K562 (cell line): ENCODE data around the gene ANKRD23. TPM values are rescaled to one million over a fixed set of nuclear protein-coding genes. Genes with fewer than 3 reads are reported as not detected.

Experiments used
- ATAC-seq: fragments of 200-7000 bp; cut with Tn5 transposase; 3 replicates; pipeline ENCODE4 v1.9.1; 2020; ENCODE audit warnings: moderate library complexity
- BruUV-seq: library from RNA; stranded (reverse); fragments of 400-500 nt; replicated peaks from 2 replicates; lab custom pipeline; 2021; lab: Mats Ljungman, UMichigan
- CTCF ChIA-PET: fragments of 300-600 bp; formaldehyde crosslinking; extraction: SDS; loops from one replicate; lab custom pipeline; 2021; ENCODE audit warnings: low intra/inter-chr PET ratio; lab: Yijun Ruan, JAX
- POLR2A ChIA-PET: fragments of 300-600, 350-650 bp; sonication (Branson Sonifier 250); formaldehyde crosslinking; extraction: SDS; loops from one replicate; lab custom pipeline; 2021; ENCODE audit warnings: antibody characterized with exemption, inconsistent platforms; lab: Yijun Ruan, JAX
- DNase-seq, 4 experiments: peaks; one replicate each; pipeline versions ENCODE4 v3.0.0 to v3.0.0-alpha.2; 2011 to 2018; ENCODE audit warnings: low spot score in 3 of 4, mixed read lengths in 3 of 4; ENCODE audit errors: extremely low read depth in 1 of 4
- FAIRE-seq: peaks from 2 replicates; lab custom pipeline; 2011; peaks lifted over from hg19 to GRCh38; lab: Jason Lieb, UNC
- H2AFZ ChIP-seq: 2 replicates; pipeline ENCODE4 v1.6.0; 2011; ENCODE audit warnings: low read depth, low read length, control low read depth, inconsistent platforms
- H3K27ac ChIP-seq: fragments of 200-600 bp; 3 replicates; pipeline ENCODE4 v1.8.0; 2011; ENCODE audit warnings: low read depth, mild to moderate bottlenecking, control low read depth, inconsistent platforms, low read length, moderate library complexity, mixed read lengths; ENCODE audit errors: extremely low read depth
- H3K27me3 ChIP-seq, 2 experiments: fragments of 300-600 bp in 1 of 2; 2 replicates in 1 of 2; 3 replicates in 1 of 2; pipeline versions ENCODE4 v1.6.0 to v1.8.0; 2011; ENCODE audit warnings: inconsistent platforms in 2 of 2, low read length in 2 of 2, mild to moderate bottlenecking in 1 of 2, mixed read lengths in 1 of 2, moderate library complexity in 1 of 2; ENCODE audit not compliant: control insufficient read depth in 2 of 2, insufficient read depth in 2 of 2
- H3K36me3 ChIP-seq: fragments of 300-600 bp; 3 replicates; pipeline ENCODE4 v1.8.0; 2011; ENCODE audit warnings: mild to moderate bottlenecking, low read length, inconsistent platforms; ENCODE audit not compliant: control insufficient read depth, insufficient read depth
- H3K4me1 ChIP-seq, 2 experiments: fragments of 200-600 bp in 1 of 2; replicated peaks in 1 of 2; 2 replicates in 1 of 2; 3 replicates in 1 of 2; pipeline versions ENCODE4 v1.5.1 to v1.8.0; 2011; ENCODE audit warnings: inconsistent platforms in 2 of 2, low read length in 2 of 2, mild to moderate bottlenecking in 1 of 2, mixed read lengths in 1 of 2, moderate library complexity in 1 of 2; ENCODE audit not compliant: control insufficient read depth in 2 of 2, insufficient read depth in 2 of 2
- H3K4me2 ChIP-seq: 2 replicates; pipeline ENCODE4 v1.6.1; 2011; ENCODE audit warnings: low read length, control low read depth, inconsistent platforms, mixed read lengths; ENCODE audit not compliant: insufficient read depth
- H3K4me3 ChIP-seq: fragments of 200-600 bp; sonication (generic), shearing (Covaris generic); 2 replicates; pipeline ENCODE4 v1.5.1; 2016; ENCODE audit warnings: control low read depth, inconsistent platforms
- H3K79me2 ChIP-seq: fragments of 200-600 bp; 3 replicates; pipeline ENCODE4 v1.8.0; 2011; ENCODE audit warnings: low read length, inconsistent platforms; ENCODE audit not compliant: control insufficient read depth, insufficient read depth
- H3K9ac ChIP-seq, 2 experiments: 2 replicates each; pipeline versions ENCODE4 v1.6.0 to v1.6.1; 2011; ENCODE audit warnings: low read depth in 2 of 2, low read length in 2 of 2, control low read depth in 1 of 2, inconsistent platforms in 1 of 2, mild to moderate bottlenecking in 1 of 2, mixed read lengths in 1 of 2; ENCODE audit not compliant: insufficient read depth in 1 of 2
- H3K9me1 ChIP-seq: one replicate; pipeline ENCODE4 v1.6.0; 2011; ENCODE audit warnings: inconsistent platforms, mild to moderate bottlenecking, low read length, moderate library complexity; ENCODE audit not compliant: control insufficient read depth, insufficient read depth
- H3K9me3 ChIP-seq: replicated peaks from 2 replicates; pipeline ENCODE4 v1.5.1; 2011; ENCODE audit warnings: low read depth, low read length, inconsistent platforms; ENCODE audit not compliant: control insufficient read depth, insufficient read depth
- H4K20me1 ChIP-seq: replicated peaks from 2 replicates; pipeline ENCODE4 v1.6.1; 2011; ENCODE audit warnings: low read length, inconsistent platforms, mixed read lengths; ENCODE audit not compliant: control insufficient read depth, insufficient read depth
- ETS2 ChIP-seq: IDR thresholded peaks from 2 replicates; pipeline ENCODE4 v1.6.1; 2016; ENCODE audit warnings: borderline replicate concordance, missing genetic modification characterization, mild to moderate bottlenecking, moderate library complexity, missing compliant biosample characterization; ENCODE audit not compliant: poor library complexity, severe bottlenecking
- MLLT1 ChIP-seq, 2 experiments: fragments of 450-650 bp; IDR thresholded peaks; 2 replicates each; pipeline ENCODE4 v1.6.1; 2016
- NCOA6 ChIP-seq: fragments of 450-650 bp; IDR thresholded peaks from 2 replicates; pipeline ENCODE4 v1.6.1; 2017; ENCODE audit warnings: mild to moderate bottlenecking
- POLR2A ChIP-seq: fragments of 450-650 bp; conservative IDR thresholded peaks from 2 replicates; pipeline ENCODE4 v1.6.1; 2016
- ZKSCAN3 ChIP-seq: fragments of 250-450 bp; sonication (Bioruptor Pico); IDR thresholded peaks from 2 replicates; pipeline ENCODE4 v1.4.0; 2020
- WGBS: fragments of 100-300 bp; shearing (Covaris generic); methylation state at CpG from one replicate; pipeline ENCODE4 v1.1.6; 2016; ENCODE audit warnings: low coverage, mixed read lengths; ENCODE audit not compliant: insufficient coverage; ENCODE audit errors: missing lambda C conversion rate; 5-methylcytosine and 5-hydroxymethylcytosine counted together
- in situ Hi-C: fragments of 300-500 bp; cut with MboI; formaldehyde crosslinking; loops from 4 replicates; pipeline ENCODE4 v1.15.0; 2018; ENCODE audit warnings: inconsistent platforms, mixed read lengths
- intact Hi-C: fragments of 100-400 bp; cut with micrococcal nuclease; formaldehyde crosslinking; loops from 2 replicates; pipeline ENCODE4 v1.14.2; 2022
- polyA plus RNA-seq, 8 experiments: library from polyadenylated mRNA; depleted of rRNA in 4 of 8; stranded (reverse) in 5 of 8; unstranded in 3 of 8; fragments of >200 nt; fragmentation: Nextera tagmentation in 2 of 8; fragmentation: Illumina TruSeq in 1 of 8; extraction: Ambion mirVana in 2 of 8; extraction: Trizol in 1 of 8; gene quantifications; 2 replicates each; pipeline versions ENCODE4 v1.2.1 to v1.2.3, GENCODE V29; 2011 to 2014; ENCODE audit warnings: inconsistent platforms in 1 of 8, missing spikeins in 1 of 8
- total RNA-seq, 7 experiments: library from RNA; depleted of rRNA in 6 of 7; stranded (reverse); fragments of >200 nt in 6 of 7; fragmentation: Illumina TruSeq in 2 of 7; extraction: Trizol in 2 of 7; gene quantifications; 2 replicates each; pipeline versions ENCODE4 v1.2.1 to v1.2.3, GENCODE V29; 2011 to 2021; ENCODE audit warnings: low replicate concordance in 1 of 7
- TF ChIP-seq, protein P1 (sequence below): IDR thresholded peaks from 2 replicates; pipeline ENCODE4 v1.6.1; 2012; ENCODE audit warnings: low read depth, low read length, improper control_type of control experiment, borderline replicate concordance
- TF ChIP-seq, protein P2 (sequence below): sonication (generic); formaldehyde crosslinking; IDR thresholded peaks from 2 replicates; pipeline ENCODE4 v1.8.1; 2023; ENCODE audit warnings: mild to moderate bottlenecking, missing genetic modification reagents
- TF ChIP-seq, protein P3 (sequence below), 2 experiments: fragments of 450-650 bp; formaldehyde crosslinking in 1 of 2; IDR thresholded peaks; 2 replicates each; pipeline versions ENCODE4 v1.4.0 to v1.6.1; 2014 to 2020; ENCODE audit warnings: mild to moderate bottlenecking in 2 of 2, borderline replicate concordance in 1 of 2, low read depth in 1 of 2

ANKRD23 gene
- total and polyA plus RNA-seq, 9 of the 15 experiments (the other 6 are each of a cell fraction or from before 2014, with no cell fraction given) = 0.32 to 4.8 (median 2.8) TPM

DNA sequence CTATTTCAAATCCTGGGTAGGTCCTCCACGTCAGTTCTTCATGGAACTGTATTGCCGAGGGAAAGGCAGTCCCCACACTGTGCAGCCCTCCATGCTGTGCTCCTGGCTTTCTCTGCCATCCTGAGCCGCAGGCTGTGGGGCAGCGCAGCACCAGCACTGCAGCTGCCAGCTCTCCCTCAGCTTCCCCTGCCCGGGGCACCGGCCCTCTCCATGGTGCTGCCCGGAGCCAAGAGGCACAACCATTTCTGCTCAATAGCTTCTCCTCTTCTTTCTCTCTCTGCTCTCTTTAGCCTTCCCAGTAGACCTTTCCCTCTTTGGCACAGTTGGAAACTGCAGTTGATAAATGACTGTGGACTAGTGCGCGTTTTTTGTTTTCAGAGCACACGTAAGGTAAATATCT, 12.1 kb downstream of the ANKRD23 start:
- H2AFZ ChIP-seq = no peak overlapping the region
- H3K4me2 ChIP-seq = no peak overlapping the region
- FAIRE-seq = no peak
- 0 out of 2 replicates have a peak, but pooled peaks cover 7% of the 10 kb centered on the region for H4K20me1 ChIP-seq
- DNase-seq = no peak
- H3K9me1 ChIP-seq = no peaks in the 10 kb centered on the region
- no peak overlapping the region for H3K9ac ChIP-seq
- in situ Hi-C loops = no loop called here
- WGBS = 96% methylated on average over 10 of the region's 10 CpGs
- ChIA-PET POLR2A (interaction anchor here (0.6 to 1.3 kb wide), 4 partner anchors 9 to 26 kb away, joined by 3 to 4 read pairs (median 3); partner anchors contain the start of genes ANKRD23 and ANKRD39), CTCF (interaction anchor here (0.6 kb wide), 1 partner anchor 1600 kb away, joined by 3 read pairs; no protein-coding TSS in a partner anchor)
- no TSS peak for BruUV-seq
- peaks cover 76% of the 10 kb centered on the region for H3K36me3 ChIP-seq
- no peak overlapping the region for H3K4me3 ChIP-seq
- TF ChIP-seq, protein P1, sequence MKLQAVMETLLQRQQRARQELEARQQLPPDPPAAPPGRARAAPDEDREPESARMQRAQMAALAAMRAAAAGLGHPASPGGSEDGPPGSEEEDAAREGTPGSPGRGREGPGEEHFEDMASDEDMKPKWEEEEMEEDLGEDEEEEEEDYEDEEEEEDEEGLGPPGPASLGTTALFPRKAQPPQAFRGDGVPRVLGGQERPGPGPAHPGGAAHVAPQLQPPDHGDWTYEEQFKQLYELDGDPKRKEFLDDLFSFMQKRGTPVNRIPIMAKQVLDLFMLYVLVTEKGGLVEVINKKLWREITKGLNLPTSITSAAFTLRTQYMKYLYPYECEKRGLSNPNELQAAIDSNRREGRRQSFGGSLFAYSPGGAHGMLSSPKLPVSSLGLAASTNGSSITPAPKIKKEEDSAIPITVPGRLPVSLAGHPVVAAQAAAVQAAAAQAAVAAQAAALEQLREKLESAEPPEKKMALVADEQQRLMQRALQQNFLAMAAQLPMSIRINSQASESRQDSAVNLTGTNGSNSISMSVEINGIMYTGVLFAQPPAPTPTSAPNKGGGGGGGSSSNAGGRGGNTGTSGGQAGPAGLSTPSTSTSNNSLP = no peak
- TF ChIP-seq ETS2 (tag) (no peak), MLLT1 (IDR thresholded peaks at IDR 0.05) (no peak), NCOA6 (no peak), ZKSCAN3 (CRISPR knock-in tag) (no peak), POLR2A (0 out of 2 replicates have a peak, but pooled peaks have one; percentile 7)
- TF ChIP-seq, protein P2, sequence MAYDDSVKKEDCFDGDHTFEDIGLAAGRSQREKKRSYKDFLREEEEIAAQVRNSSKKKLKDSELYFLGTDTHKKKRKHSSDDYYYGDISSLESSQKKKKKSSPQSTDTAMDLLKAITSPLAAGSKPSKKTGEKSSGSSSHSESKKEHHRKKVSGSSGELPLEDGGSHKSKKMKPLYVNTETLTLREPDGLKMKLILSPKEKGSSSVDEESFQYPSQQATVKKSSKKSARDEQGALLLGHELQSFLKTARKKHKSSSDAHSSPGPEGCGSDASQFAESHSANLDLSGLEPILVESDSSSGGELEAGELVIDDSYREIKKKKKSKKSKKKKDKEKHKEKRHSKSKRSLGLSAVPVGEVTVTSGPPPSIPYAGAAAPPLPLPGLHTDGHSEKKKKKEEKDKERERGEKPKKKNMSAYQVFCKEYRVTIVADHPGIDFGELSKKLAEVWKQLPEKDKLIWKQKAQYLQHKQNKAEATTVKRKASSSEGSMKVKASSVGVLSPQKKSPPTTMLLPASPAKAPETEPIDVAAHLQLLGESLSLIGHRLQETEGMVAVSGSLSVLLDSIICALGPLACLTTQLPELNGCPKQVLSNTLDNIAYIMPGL (CRISPR knock-in tag) = no peak
- TF ChIP-seq, protein P3, sequence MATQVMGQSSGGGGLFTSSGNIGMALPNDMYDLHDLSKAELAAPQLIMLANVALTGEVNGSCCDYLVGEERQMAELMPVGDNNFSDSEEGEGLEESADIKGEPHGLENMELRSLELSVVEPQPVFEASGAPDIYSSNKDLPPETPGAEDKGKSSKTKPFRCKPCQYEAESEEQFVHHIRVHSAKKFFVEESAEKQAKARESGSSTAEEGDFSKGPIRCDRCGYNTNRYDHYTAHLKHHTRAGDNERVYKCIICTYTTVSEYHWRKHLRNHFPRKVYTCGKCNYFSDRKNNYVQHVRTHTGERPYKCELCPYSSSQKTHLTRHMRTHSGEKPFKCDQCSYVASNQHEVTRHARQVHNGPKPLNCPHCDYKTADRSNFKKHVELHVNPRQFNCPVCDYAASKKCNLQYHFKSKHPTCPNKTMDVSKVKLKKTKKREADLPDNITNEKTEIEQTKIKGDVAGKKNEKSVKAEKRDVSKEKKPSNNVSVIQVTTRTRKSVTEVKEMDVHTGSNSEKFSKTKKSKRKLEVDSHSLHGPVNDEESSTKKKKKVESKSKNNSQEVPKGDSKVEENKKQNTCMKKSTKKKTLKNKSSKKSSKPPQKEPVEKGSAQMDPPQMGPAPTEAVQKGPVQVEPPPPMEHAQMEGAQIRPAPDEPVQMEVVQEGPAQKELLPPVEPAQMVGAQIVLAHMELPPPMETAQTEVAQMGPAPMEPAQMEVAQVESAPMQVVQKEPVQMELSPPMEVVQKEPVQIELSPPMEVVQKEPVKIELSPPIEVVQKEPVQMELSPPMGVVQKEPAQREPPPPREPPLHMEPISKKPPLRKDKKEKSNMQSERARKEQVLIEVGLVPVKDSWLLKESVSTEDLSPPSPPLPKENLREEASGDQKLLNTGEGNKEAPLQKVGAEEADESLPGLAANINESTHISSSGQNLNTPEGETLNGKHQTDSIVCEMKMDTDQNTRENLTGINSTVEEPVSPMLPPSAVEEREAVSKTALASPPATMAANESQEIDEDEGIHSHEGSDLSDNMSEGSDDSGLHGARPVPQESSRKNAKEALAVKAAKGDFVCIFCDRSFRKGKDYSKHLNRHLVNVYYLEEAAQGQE (IDR thresholded peaks at IDR 0.05; ENCODE audit: borderline replicate concordance) = peak; percentile 64
- TF ChIP-seq, protein P3 (CRISPR knock-in tag; IDR thresholded peaks at IDR 0.05; ENCODE audit: low read depth) = no peak
- no peaks in the 10 kb centered on the region for H3K79me2 ChIP-seq
- no peaks in the 10 kb centered on the region for H3K27me3 ChIP-seq
- H3K4me1 ChIP-seq = peaks cover 9 to 11% of the 10 kb centered on the region in 2 experiments; a peak in 4 of 5 replicates
- H3K9me3 ChIP-seq = no peaks in the 10 kb centered on the region
- no peak for ATAC-seq
- H3K27ac ChIP-seq = no peak overlapping the region
- intact Hi-C loops = no loop called here
